DOHH2 (cell line): Measurements from ENCODE around the gene PLXNB3.

Source experiments
- H3F3A ChIP-seq: fragments of 200-600 bp; sonication (generic), shearing (Covaris generic); 2 replicates; pipeline ENCODE4 v1.6.0; 2016; ENCODE audit warnings: antibody characterized with exemption, mild to moderate bottlenecking; ENCODE audit not compliant: control insufficient read depth, insufficient read depth
- H3K27ac ChIP-seq: fragments of 200-600 bp; sonication (generic); 2 replicates; pipeline ENCODE4 v1.5.1; 2014; ENCODE audit warnings: low read depth, mild to moderate bottlenecking, low read length, moderate library complexity
- H3K27me3 ChIP-seq: fragments of 200-600 bp; sonication (generic); 2 replicates; pipeline ENCODE4 v1.6.1; 2014; ENCODE audit warnings: mild to moderate bottlenecking, low read length, mixed read lengths; ENCODE audit not compliant: control insufficient read depth
- H3K36me3 ChIP-seq: fragments of 200-600 bp; sonication (generic); 2 replicates; pipeline ENCODE4 v1.6.1; 2014; ENCODE audit warnings: mild to moderate bottlenecking, low read length, moderate library complexity, mixed read lengths; ENCODE audit not compliant: control insufficient read depth
- H3K4me1 ChIP-seq: fragments of 200-600 bp; sonication (generic); 2 replicates; pipeline ENCODE4 v1.6.1; 2014; ENCODE audit warnings: mild to moderate bottlenecking, low read length, mixed read lengths; ENCODE audit not compliant: control insufficient read depth
- H3K4me2 ChIP-seq: fragments of 200-600 bp; sonication (generic); 2 replicates; pipeline ENCODE4 v1.6.0; 2014; ENCODE audit warnings: mild to moderate bottlenecking, low read length, moderate library complexity
- H3K4me3 ChIP-seq: fragments of 200-600 bp; sonication (generic); 2 replicates; pipeline ENCODE4 v1.5.1; 2014; ENCODE audit warnings: mild to moderate bottlenecking, low read length, mixed read lengths
- H3K79me2 ChIP-seq: fragments of 200-600 bp; sonication (generic); 2 replicates; pipeline ENCODE4 v1.6.1; 2014; ENCODE audit warnings: mild to moderate bottlenecking, low read length, mixed read lengths; ENCODE audit not compliant: control insufficient read depth
- H3K9me2 ChIP-seq: fragments of 200-600 bp; sonication (generic); replicated peaks from 2 replicates; pipeline ENCODE4 v1.6.1; 2014; ENCODE audit warnings: mild to moderate bottlenecking, low read length, mixed read lengths; ENCODE audit not compliant: control insufficient read depth
- H3K9me3 ChIP-seq: fragments of 200-600 bp; sonication (generic); 2 replicates; pipeline ENCODE4 v1.6.1; 2014; ENCODE audit warnings: antibody characterized with exemption, low read length, mixed read lengths; ENCODE audit not compliant: control insufficient read depth, insufficient read depth
- H4K20me1 ChIP-seq: fragments of 200-600 bp; sonication (generic); 2 replicates; pipeline ENCODE4 v1.6.0; 2014; ENCODE audit warnings: low read depth, mild to moderate bottlenecking, antibody characterized with exemption, low read length, moderate library complexity; ENCODE audit not compliant: control insufficient read depth, insufficient read depth
- EZH2phosphoT487 ChIP-seq: fragments of 200-600 bp; sonication (generic); IDR thresholded peaks from 2 replicates; pipeline ENCODE4 v1.6.1; 2017; ENCODE audit warnings: borderline replicate concordance, mild to moderate bottlenecking, antibody characterized with exemption, low read length, moderate library complexity, mixed read lengths
- TF ChIP-seq, protein P1 (sequence below): fragments of 200-600 bp; sonication (generic); IDR thresholded peaks from one replicate; pipeline ENCODE4 v1.5.1; 2014; ENCODE audit warnings: antibody characterized with exemption, mild to moderate bottlenecking, low read depth, low read length; ENCODE audit not compliant: poor library complexity, severe bottlenecking

PLXNB3 gene

GRCh38 chrX:153762626-153763173, 1.3 kb upstream of the PLXNB3 start:
- no peaks in the 10 kb centered on the region for H4K20me1 ChIP-seq
- no peak overlapping the region for H3K4me2 ChIP-seq
- no peaks in the 10 kb centered on the region for H3K79me2 ChIP-seq
- no peak overlapping the region for H3K27ac ChIP-seq
- H3K9me2 ChIP-seq, result no peaks in the 10 kb centered on the region
- TF ChIP-seq, protein P1, sequence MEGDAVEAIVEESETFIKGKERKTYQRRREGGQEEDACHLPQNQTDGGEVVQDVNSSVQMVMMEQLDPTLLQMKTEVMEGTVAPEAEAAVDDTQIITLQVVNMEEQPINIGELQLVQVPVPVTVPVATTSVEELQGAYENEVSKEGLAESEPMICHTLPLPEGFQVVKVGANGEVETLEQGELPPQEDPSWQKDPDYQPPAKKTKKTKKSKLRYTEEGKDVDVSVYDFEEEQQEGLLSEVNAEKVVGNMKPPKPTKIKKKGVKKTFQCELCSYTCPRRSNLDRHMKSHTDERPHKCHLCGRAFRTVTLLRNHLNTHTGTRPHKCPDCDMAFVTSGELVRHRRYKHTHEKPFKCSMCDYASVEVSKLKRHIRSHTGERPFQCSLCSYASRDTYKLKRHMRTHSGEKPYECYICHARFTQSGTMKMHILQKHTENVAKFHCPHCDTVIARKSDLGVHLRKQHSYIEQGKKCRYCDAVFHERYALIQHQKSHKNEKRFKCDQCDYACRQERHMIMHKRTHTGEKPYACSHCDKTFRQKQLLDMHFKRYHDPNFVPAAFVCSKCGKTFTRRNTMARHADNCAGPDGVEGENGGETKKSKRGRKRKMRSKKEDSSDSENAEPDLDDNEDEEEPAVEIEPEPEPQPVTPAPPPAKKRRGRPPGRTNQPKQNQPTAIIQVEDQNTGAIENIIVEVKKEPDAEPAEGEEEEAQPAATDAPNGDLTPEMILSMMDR, result no peak
- TF ChIP-seq EZH2phosphoT487, result no peak
- peaks cover 3% of the 10 kb centered on the region; the same call in 1 of the 2 replicates for H3K4me1 ChIP-seq
- no peaks in the 10 kb centered on the region for H3F3A ChIP-seq
- H3K36me3 ChIP-seq, result no peaks in the 10 kb centered on the region
- no peaks in the 10 kb centered on the region for H3K9me3 ChIP-seq
- H3K27me3 ChIP-seq, result no peaks in the 10 kb centered on the region
- H3K4me3 ChIP-seq, result no peak overlapping the region

GRCh38 chrX:153763298-153763932, 634 bp upstream of the PLXNB3 start:
- Histone ChIP-seq H3K4me1 (peaks cover 3% of the 10 kb centered on the region; the same call in 1 of the 2 replicates), H3K79me2 (no peaks in the 10 kb centered on the region), H3K27ac (no peak overlapping the region), H3K36me3 (no peaks in the 10 kb centered on the region), H3K4me2 (no peak overlapping the region), H3K4me3 (no peak overlapping the region), H3K9me3 (no peaks in the 10 kb centered on the region), H3F3A (no peaks in the 10 kb centered on the region), H3K27me3 (no peaks in the 10 kb centered on the region), H4K20me1 (no peaks in the 10 kb centered on the region), H3K9me2 (no peaks in the 10 kb centered on the region)
- TF ChIP-seq, protein P1, result no peak
- no peak for TF ChIP-seq EZH2phosphoT487

DNA sequence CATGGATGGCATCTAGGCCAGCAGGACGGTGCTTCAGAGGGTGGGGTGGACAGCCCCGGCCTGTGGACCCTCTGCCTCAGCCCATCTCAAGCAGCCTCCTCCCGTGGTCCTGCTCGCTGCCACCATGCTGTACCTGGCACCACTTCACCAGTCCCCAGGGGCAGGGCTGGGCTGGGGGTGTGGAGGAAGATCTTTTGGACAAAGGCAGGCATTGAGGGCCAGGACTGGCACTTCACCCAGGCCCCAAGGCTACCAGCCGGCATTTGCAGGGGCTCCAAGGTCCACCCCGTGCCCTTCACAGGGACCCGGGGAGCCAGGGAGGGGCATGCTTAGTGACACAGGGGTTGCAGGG, 713 bp downstream of the PLXNB3 start:
- Histone ChIP-seq H3K4me2 (no peak overlapping the region), H4K20me1 (no peaks in the 10 kb centered on the region), H3K36me3 (no peaks in the 10 kb centered on the region), H3K27me3 (no peaks in the 10 kb centered on the region), H3F3A (no peaks in the 10 kb centered on the region), H3K79me2 (no peaks in the 10 kb centered on the region), H3K27ac (no peak overlapping the region), H3K9me2 (no peaks in the 10 kb centered on the region), H3K4me1 (peaks cover 3% of the 10 kb centered on the region; the same call in 1 of the 2 replicates), H3K9me3 (no peaks in the 10 kb centered on the region), H3K4me3 (no peak overlapping the region)
- no peak for TF ChIP-seq EZH2phosphoT487
- TF ChIP-seq, protein P1, result no peak
